ENCODE measurements around the gene YPEL1. TPM values are rescaled to one million over a fixed set of nuclear protein-coding genes. Genes with fewer than 3 reads are reported as not detected.
"Not testable (repeated sequence)": the region's sequence is repeated elsewhere in the genome, so short reads cannot be mapped to it uniquely, and the experiment has no call there.

YPEL1 gene
- total RNA-seq, 1 experiment from 2014 or later: 3.1 TPM

GRCh38 chr22:21679383-21679782 is 56.2 kb downstream of the YPEL1 start:
- ATAC-seq (no peak), DNase-seq (ENCODE audit: low read depth, low spot score) (no peak)
- Histone ChIP-seq H3K4me1 (ENCODE audit: control insufficient read depth in 1 of 2, insufficient read depth in 2 of 2, low read length in 2 of 2) (peaks cover 0 to 6% of the 10 kb centered on the region in 2 experiments; a peak in 1 of 4 replicates), H3K27me3 (ENCODE audit: insufficient read depth, low read length) (no peaks in the 10 kb centered on the region), H3K9me2 (ENCODE audit: insufficient read depth) (no peaks in the 10 kb centered on the region), H3K27ac (ENCODE audit: low read depth, low read length) (no peak overlapping the region), H3K36me3 (ENCODE audit: control insufficient read depth in 1 of 2, insufficient read depth in 2 of 2, low read length in 2 of 2) (peaks cover 3 to 9% of the 10 kb centered on the region in 2 experiments; a peak in 3 of 4 replicates), H2AFZ (ENCODE audit: low read depth, low read length, poor library complexity, severe bottlenecking) (no peak overlapping the region), H3K9me3 (ENCODE audit: control insufficient read depth in 1 of 2, insufficient read depth in 1 of 2, low read depth in 1 of 2, low read length in 2 of 2) (no peaks in the 10 kb centered on the region), H4K20me1 (ENCODE audit: insufficient read depth) (no peaks in the 10 kb centered on the region), H3K79me2 (ENCODE audit: insufficient read depth, low read length) (no peaks in the 10 kb centered on the region), H3K4me2 (ENCODE audit: low read length) (no peak overlapping the region), H3K4me3 (replicated peaks in 1 of 2; ENCODE audit: low read depth in 1 of 2, low read length in 2 of 2) (no peak overlapping the region), H3K9ac (ENCODE audit: low read length) (no peak overlapping the region)
- no TSS peak for BruUV-seq (replicated peaks)
- TF ChIP-seq CBX3 (IDR thresholded peaks at IDR 0.05; ENCODE audit: low read depth): no peak
- TF ChIP-seq ZFX (IDR thresholded peaks at IDR 0.05): no peak
- no peak for TF ChIP-seq ZNF274 (IDR thresholded peaks at IDR 0.05; ENCODE audit: low read depth, low read length)
- TF ChIP-seq ELF1 (IDR thresholded peaks at IDR 0.05; ENCODE audit: borderline replicate concordance, low read depth): no peak
- TF ChIP-seq, protein P1, sequence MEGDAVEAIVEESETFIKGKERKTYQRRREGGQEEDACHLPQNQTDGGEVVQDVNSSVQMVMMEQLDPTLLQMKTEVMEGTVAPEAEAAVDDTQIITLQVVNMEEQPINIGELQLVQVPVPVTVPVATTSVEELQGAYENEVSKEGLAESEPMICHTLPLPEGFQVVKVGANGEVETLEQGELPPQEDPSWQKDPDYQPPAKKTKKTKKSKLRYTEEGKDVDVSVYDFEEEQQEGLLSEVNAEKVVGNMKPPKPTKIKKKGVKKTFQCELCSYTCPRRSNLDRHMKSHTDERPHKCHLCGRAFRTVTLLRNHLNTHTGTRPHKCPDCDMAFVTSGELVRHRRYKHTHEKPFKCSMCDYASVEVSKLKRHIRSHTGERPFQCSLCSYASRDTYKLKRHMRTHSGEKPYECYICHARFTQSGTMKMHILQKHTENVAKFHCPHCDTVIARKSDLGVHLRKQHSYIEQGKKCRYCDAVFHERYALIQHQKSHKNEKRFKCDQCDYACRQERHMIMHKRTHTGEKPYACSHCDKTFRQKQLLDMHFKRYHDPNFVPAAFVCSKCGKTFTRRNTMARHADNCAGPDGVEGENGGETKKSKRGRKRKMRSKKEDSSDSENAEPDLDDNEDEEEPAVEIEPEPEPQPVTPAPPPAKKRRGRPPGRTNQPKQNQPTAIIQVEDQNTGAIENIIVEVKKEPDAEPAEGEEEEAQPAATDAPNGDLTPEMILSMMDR (IDR thresholded peaks at IDR 0.05 in 2 of 3, conservative IDR thresholded peaks at IDR 0.05 in 1 of 3; ENCODE audit: borderline replicate concordance in 1 of 3, insufficient read depth in 1 of 3, low read depth in 2 of 3, low read length in 2 of 3): no peak
- TF ChIP-seq EZH2phosphoT487 (IDR thresholded peaks at IDR 0.05; ENCODE audit: borderline replicate concordance): no peak
- TF ChIP-seq JUND (IDR thresholded peaks at IDR 0.05): no peak
- no peak for TF ChIP-seq SRF (IDR thresholded peaks at IDR 0.05; ENCODE audit: low read depth)
- no peak for TF ChIP-seq YY1 (IDR thresholded peaks at IDR 0.05; ENCODE audit: extremely low read depth, insufficient replicate concordance, low read depth, low read length)
- TF ChIP-seq CEBPB (IDR thresholded peaks at IDR 0.05; ENCODE audit: low read depth): no peak
- no peak for TF ChIP-seq ZBTB33 (IDR thresholded peaks at IDR 0.05; ENCODE audit: extremely low read depth, insufficient replicate concordance, low read length)
- TF ChIP-seq RAD21 (IDR thresholded peaks at IDR 0.05; ENCODE audit: low read depth): no peak
- TF ChIP-seq EGR1 (IDR thresholded peaks at IDR 0.05; ENCODE audit: low read depth): no peak
- TF ChIP-seq EZH2 (IDR thresholded peaks at IDR 0.05): no peak
- TF ChIP-seq SIN3A (IDR thresholded peaks at IDR 0.05; ENCODE audit: low read depth): no peak
- no peak for TF ChIP-seq FOSL1 (IDR thresholded peaks at IDR 0.05; ENCODE audit: low read depth)
- TF ChIP-seq POLR2AphosphoS5 (IDR thresholded peaks at IDR 0.05; ENCODE audit: low read depth, low read length): no peak
- POLR2A ChIA-PET: no interaction called here
- CTCF ChIA-PET: no interaction called here
- RAD21 ChIA-PET (ENCODE audit: low non-redundant PET in 1 of 2, low total read pairs in 2 of 2, uncharacterized antibody in 2 of 2, unreplicated experiment in 2 of 2): no interaction called here
- intact Hi-C loops (cut with micrococcal nuclease): no loop called here

DNA sequence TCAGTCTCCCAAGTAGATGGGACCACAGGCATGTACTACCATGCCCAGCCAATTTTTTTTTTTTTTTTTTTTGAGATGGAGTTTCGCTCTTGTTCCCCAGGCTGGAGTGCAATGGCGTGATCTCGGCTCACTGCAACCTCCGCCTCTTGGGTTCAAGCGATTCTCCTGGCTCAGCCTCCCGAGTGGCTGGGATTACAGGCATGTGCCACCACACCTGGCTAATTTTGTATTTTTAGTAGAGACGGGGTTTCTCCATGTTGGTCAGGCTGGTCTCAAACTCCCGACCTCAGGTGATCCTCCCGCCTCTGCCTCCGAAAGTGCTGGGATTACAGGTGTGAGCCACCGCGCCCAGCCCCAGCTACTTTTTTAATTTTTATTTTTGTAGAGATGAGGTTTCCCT is 56.8 kb downstream of the YPEL1 start:
- RAD21 ChIA-PET (ENCODE audit: low non-redundant PET in 1 of 2, low total read pairs in 2 of 2, uncharacterized antibody in 2 of 2, unreplicated experiment in 2 of 2); CTCF ChIA-PET; H3K4me1 ChIP-seq (ENCODE audit: control insufficient read depth in 1 of 2, insufficient read depth in 2 of 2, low read length in 2 of 2); H3K27ac ChIP-seq (ENCODE audit: low read depth, low read length); H3K9me2 ChIP-seq (ENCODE audit: insufficient read depth); H3K4me2 ChIP-seq (ENCODE audit: low read length); POLR2A ChIA-PET; H3K9me3 ChIP-seq (ENCODE audit: control insufficient read depth in 1 of 2, insufficient read depth in 1 of 2, low read depth in 1 of 2, low read length in 2 of 2); H3K4me3 ChIP-seq (replicated peaks in 1 of 2; ENCODE audit: low read depth in 1 of 2, low read length in 2 of 2); H3K79me2 ChIP-seq (ENCODE audit: insufficient read depth, low read length); BruUV-seq (replicated peaks); H3K36me3 ChIP-seq (ENCODE audit: control insufficient read depth in 1 of 2, insufficient read depth in 2 of 2, low read length in 2 of 2); H3K27me3 ChIP-seq (ENCODE audit: insufficient read depth, low read length); DNase-seq (ENCODE audit: low read depth, low spot score); ATAC-seq; H4K20me1 ChIP-seq (ENCODE audit: insufficient read depth); intact Hi-C loops (cut with micrococcal nuclease); H2AFZ ChIP-seq (ENCODE audit: low read depth, low read length, poor library complexity, severe bottlenecking); H3K9ac ChIP-seq (ENCODE audit: low read length): not testable (repeated sequence)
